H4 (cell line): ENCODE data around the gene DLG2. TPM values are rescaled to one million over a fixed set of nuclear protein-coding genes. Genes with fewer than 3 reads are reported as not detected.
"Not testable (repeated sequence)": the region's sequence is repeated elsewhere in the genome, so short reads cannot be mapped to it uniquely, and the experiment has no call there.

Source experiments
- DNase-seq: peaks from one replicate; pipeline ENCODE4 v3.0.0-alpha.2; 2015; ENCODE audit warnings: low spot score
- total RNA-seq: library from RNA; depleted of rRNA; stranded (reverse); fragments of >200 nt; shearing (Covaris generic); gene quantifications from 2 replicates; pipeline ENCODE4 v1.2.3, GENCODE V29; 2014

The DLG2 gene
- total RNA-seq, 1 experiment from 2014 or later = 2.6 TPM

- no peak for DNase-seq
Measured at GRCh38 chr11:83643115-83643514, 1984.0 kb downstream of the DLG2 start.

- no peak for DNase-seq
Measured at GRCh38 chr11:83642500-83642899, 1984.6 kb downstream of the DLG2 start.

- DNase-seq = peak; percentile 30
Measured at GRCh38 chr11:83641511-83641910, 1985.6 kb downstream of the DLG2 start.

GRCh38 chr11:83639995-83640758, 1987.0 kb downstream of the DLG2 start:
- DNase-seq = no peak

- no peak for DNase-seq
Measured at GRCh38 chr11:83635166-83635565, 1992.0 kb downstream of the DLG2 start.

- DNase-seq = no peak
Measured at GRCh38 chr11:83630211-83630610, 1996.9 kb downstream of the DLG2 start.

GRCh38 chr11:83629775-83630174, 1997.4 kb downstream of the DLG2 start:
- no peak for DNase-seq

- no peak for DNase-seq
Measured at GRCh38 chr11:83628622-83629355, 1998.4 kb downstream of the DLG2 start.

GRCh38 chr11:83625336-83625735, 2001.8 kb downstream of the DLG2 start:
- DNase-seq = no peak

GRCh38 chr11:83617671-83618070, 2009.5 kb downstream of the DLG2 start:
- DNase-seq = no peak

GRCh38 chr11:83613767-83614121, 2013.4 kb downstream of the DLG2 start:
- no peak for DNase-seq

GRCh38 chr11:83612891-83613766, 2014.0 kb downstream of the DLG2 start:
- no peak for DNase-seq

GRCh38 chr11:83611600-83611999, 2015.5 kb downstream of the DLG2 start:
- no peak for DNase-seq

- no peak for DNase-seq
Measured at GRCh38 chr11:83611031-83611430, 2016.1 kb downstream of the DLG2 start.

- no peak for DNase-seq
Measured at GRCh38 chr11:83609191-83609590, 2018.0 kb downstream of the DLG2 start.

- DNase-seq = no peak
Measured at GRCh38 chr11:83608571-83608970, 2018.6 kb downstream of the DLG2 start.

- DNase-seq = no peak
Measured at GRCh38 chr11:83601914-83602527, 2025.1 kb downstream of the DLG2 start.

GRCh38 chr11:83601201-83601913, 2025.8 kb downstream of the DLG2 start:
- DNase-seq = no peak

GRCh38 chr11:83600661-83601060, 2026.5 kb downstream of the DLG2 start:
- no peak for DNase-seq

- DNase-seq = no peak
Measured at GRCh38 chr11:83599066-83599465, 2028.1 kb downstream of the DLG2 start.

- DNase-seq = not testable (repeated sequence)
Measured at GRCh38 chr11:83587797-83588196, 2039.3 kb downstream of the DLG2 start.
